Gastroesophageal sphincter (tissue), 3 donors: ENCODE measurements around the gene HADH.

ENCODE experiments used
- POLR2A ChIP-seq, 2 donors: fragments of 450-650 bp; IDR thresholded peaks; one replicate each; pipeline ENCODE4 v1.6.1; 2017; ENCODE audit warnings: antibody characterized with exemption in 2 of 2, mild to moderate bottlenecking in 2 of 2, moderate library complexity in 1 of 2
- POLR2AphosphoS5 ChIP-seq: sonication (generic); formaldehyde crosslinking; IDR thresholded peaks from one replicate; pipeline ENCODE4 v1.6.1; 2017; ENCODE audit warnings: antibody characterized with exemption
- TF ChIP-seq, protein P1 (sequence below), 4 experiments: fragments of 200-600 bp in 2 of 4; fragments of 450-650 bp in 2 of 4; sonication (generic) in 1 of 4; IDR thresholded peaks; one replicate each; pipeline ENCODE4 v1.5.1; 2017 to 2019; ENCODE audit warnings: antibody characterized with exemption in 4 of 4, mild to moderate bottlenecking in 2 of 4, moderate library complexity in 2 of 4

GRCh38 chr4:108080747-108081146, 91.1 kb downstream of the HADH start:
- TF ChIP-seq POLR2AphosphoS5 (no peak), POLR2A (IDR thresholded peaks at IDR 0.05) (no peak)
- TF ChIP-seq, protein P1, sequence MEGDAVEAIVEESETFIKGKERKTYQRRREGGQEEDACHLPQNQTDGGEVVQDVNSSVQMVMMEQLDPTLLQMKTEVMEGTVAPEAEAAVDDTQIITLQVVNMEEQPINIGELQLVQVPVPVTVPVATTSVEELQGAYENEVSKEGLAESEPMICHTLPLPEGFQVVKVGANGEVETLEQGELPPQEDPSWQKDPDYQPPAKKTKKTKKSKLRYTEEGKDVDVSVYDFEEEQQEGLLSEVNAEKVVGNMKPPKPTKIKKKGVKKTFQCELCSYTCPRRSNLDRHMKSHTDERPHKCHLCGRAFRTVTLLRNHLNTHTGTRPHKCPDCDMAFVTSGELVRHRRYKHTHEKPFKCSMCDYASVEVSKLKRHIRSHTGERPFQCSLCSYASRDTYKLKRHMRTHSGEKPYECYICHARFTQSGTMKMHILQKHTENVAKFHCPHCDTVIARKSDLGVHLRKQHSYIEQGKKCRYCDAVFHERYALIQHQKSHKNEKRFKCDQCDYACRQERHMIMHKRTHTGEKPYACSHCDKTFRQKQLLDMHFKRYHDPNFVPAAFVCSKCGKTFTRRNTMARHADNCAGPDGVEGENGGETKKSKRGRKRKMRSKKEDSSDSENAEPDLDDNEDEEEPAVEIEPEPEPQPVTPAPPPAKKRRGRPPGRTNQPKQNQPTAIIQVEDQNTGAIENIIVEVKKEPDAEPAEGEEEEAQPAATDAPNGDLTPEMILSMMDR (IDR thresholded peaks at IDR 0.05) = no peak
